Kidney epithelial cell (primary cell): ENCODE results near the gene UVRAG. TPM values are rescaled to one million over a fixed set of nuclear protein-coding genes. Genes with fewer than 3 reads are reported as not detected.

ENCODE experiments used
- DNase-seq: peaks from one replicate; pipeline ENCODE4 v3.0.0-alpha.2; 2010; ENCODE audit warnings: low read depth
- H3K27me3 ChIP-seq: 2 replicates; pipeline ENCODE4 v1.6.0; 2011; ENCODE audit warnings: low read length; ENCODE audit not compliant: control insufficient read depth, insufficient read depth
- H3K36me3 ChIP-seq: 2 replicates; pipeline ENCODE4 v1.5.1; 2011; ENCODE audit warnings: low read length; ENCODE audit not compliant: control insufficient read depth, insufficient read depth
- H3K4me3 ChIP-seq: 2 replicates; pipeline ENCODE4 v1.5.1; 2011; ENCODE audit warnings: low read depth, mild to moderate bottlenecking, control low read depth, low read length
- total RNA-seq: library from RNA; depleted of rRNA; stranded (reverse); fragments of >200 nt; gene quantifications from 2 replicates; pipeline ENCODE4 v1.2.3, GENCODE V29; 2015
- TF ChIP-seq, protein P1 (sequence below): IDR thresholded peaks from 2 replicates; pipeline ENCODE4 v1.5.1; 2011; ENCODE audit warnings: mild to moderate bottlenecking, moderate library complexity, low read length, control low read depth, inconsistent platforms; ENCODE audit not compliant: insufficient read depth, poor library complexity, severe bottlenecking

The UVRAG gene
- total RNA-seq, 1 donor from 2014 or later, result 16.2 TPM

DNA sequence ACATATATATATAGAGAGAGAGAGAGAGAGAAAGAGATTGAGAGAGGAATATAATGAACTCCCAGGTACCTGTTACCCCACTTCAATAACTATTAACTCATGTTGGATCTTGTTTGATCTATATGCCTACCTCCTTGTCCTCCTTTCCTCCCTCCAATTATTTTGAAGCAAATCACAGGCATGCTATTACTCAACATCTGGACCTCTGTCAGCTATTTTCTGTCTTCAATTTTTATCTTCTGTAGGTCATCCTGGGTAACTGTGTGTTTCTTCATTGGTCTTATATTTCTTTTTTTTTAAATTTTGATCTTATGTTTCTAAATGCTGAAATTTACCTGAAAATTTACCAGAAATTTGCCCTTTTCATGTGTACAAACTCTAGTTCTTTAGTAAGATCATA, 24.8 kb downstream of the UVRAG start:
- Histone ChIP-seq H3K27me3 (no peaks in the 10 kb centered on the region), H3K4me3 (no peak overlapping the region), H3K36me3 (no peaks in the 10 kb centered on the region)
- DNase-seq, result no peak
- TF ChIP-seq, protein P1, sequence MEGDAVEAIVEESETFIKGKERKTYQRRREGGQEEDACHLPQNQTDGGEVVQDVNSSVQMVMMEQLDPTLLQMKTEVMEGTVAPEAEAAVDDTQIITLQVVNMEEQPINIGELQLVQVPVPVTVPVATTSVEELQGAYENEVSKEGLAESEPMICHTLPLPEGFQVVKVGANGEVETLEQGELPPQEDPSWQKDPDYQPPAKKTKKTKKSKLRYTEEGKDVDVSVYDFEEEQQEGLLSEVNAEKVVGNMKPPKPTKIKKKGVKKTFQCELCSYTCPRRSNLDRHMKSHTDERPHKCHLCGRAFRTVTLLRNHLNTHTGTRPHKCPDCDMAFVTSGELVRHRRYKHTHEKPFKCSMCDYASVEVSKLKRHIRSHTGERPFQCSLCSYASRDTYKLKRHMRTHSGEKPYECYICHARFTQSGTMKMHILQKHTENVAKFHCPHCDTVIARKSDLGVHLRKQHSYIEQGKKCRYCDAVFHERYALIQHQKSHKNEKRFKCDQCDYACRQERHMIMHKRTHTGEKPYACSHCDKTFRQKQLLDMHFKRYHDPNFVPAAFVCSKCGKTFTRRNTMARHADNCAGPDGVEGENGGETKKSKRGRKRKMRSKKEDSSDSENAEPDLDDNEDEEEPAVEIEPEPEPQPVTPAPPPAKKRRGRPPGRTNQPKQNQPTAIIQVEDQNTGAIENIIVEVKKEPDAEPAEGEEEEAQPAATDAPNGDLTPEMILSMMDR, result no peak

DNA sequence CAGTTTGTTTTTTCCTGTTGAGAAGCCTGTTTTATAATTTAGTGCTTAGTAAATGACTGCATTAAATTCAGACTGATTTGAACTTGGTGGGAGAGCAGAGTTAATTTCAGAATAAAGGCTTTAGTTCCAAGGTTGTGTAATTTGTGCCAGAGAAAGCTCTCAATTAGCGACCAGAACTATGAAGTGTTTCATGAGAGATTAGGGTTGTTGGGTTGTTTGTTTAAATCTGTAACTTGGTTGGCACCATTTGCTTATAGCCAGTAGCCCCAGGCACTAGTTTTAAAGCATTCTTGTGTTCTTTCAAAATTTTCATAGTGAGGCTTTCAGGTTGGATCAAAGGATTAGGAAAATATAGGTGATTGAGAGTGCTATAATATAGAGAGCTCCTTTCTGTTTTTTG, 25.5 kb downstream of the UVRAG start:
- no peak for DNase-seq
- Histone ChIP-seq H3K4me3 (no peak overlapping the region), H3K36me3 (no peaks in the 10 kb centered on the region), H3K27me3 (no peaks in the 10 kb centered on the region)
- TF ChIP-seq, protein P1, result no peak

DNA sequence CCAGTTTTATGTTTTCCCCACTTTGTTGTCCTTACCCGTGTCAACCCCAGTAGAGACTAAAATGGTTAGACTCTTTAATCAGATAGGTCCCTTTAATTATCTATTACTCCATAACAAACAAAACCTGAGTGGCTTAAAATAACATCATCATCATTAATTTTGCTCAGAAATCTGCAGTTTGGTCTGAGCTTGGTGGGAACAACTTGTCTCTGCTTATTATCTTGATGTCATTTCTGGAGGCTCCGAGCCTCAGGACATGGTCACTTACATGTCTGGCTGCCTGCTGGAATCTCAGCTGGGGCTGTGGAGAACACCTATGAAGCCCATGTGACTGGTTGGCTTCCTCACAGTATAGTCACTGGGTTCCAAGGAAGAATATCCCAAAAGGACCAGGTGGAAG, 26.7 kb downstream of the UVRAG start:
- no peak for DNase-seq

DNA sequence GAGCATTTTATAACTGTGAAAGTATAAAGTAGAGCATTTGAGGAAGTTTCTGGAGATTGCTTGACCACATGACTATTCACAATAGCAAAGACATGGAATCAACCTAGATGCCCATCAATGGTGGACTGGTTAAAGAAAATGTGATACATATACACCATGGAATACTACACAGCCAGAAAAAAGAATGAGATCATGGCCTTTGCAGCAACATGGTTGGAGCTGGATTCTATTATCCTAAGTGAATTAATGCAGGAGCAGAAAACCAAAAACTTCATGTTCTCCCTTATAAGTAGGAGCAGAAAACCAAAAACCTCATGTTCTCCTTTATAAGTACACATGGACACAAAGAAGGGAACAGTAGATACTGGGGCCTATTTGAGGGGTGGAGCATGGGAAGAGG, 30.3 kb downstream of the UVRAG start:
- DNase-seq, result no peak
- TF ChIP-seq, protein P1, result no peak
- Histone ChIP-seq H3K4me3 (no peak overlapping the region), H3K27me3 (no peaks in the 10 kb centered on the region), H3K36me3 (no peaks in the 10 kb centered on the region)

More for the DNA sequence above, 26.7 kb downstream of the UVRAG start:
- TF ChIP-seq, protein P1, result no peak
- H3K27me3 ChIP-seq, result no peaks in the 10 kb centered on the region
- H3K4me3 ChIP-seq, result no peak overlapping the region
- H3K36me3 ChIP-seq, result no peaks in the 10 kb centered on the region

DNA sequence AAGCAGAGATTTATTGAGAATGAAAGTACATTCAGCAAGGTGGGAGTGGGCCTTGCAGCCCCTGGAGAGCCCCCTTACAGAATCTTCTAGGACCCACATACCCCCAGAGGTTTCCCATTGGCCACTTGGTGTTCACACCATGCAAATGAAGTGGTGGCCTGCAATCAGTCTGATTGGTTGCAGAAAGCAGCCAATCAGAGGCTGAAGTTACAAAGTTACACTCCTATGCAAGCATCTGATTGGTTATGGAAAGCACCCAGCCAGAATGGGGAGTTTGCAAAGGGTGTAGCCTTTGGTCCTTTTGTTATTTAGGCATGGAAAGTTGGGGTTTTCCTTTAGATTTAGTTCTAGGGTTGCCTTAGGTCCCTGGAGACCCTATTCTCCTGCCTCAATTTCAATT, 34.9 kb downstream of the UVRAG start:
- DNase-seq, result no peak
- Histone ChIP-seq H3K36me3 (no peaks in the 10 kb centered on the region), H3K4me3 (no peak overlapping the region), H3K27me3 (no peaks in the 10 kb centered on the region)
- TF ChIP-seq, protein P1, result no peak

DNA sequence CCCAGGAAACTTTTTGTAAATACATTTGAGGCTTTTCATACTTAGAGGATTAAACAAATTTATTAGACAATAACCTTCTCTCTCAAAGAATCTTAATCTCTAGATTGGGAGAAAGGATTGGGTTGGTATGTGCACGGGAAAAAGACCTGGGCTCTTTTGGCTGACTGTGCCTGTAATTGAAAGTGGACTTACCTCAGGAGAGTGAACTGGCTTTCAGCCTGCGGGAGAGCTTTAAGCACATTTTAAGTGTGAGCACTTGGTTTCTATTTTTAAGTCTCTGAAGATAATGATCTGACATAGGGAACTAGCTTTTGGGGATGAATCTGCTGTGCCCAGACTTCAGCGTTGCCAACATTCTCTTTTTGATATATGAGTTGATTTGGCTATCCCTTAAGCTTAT, 35.8 kb downstream of the UVRAG start:
- DNase-seq, result no peak
- Histone ChIP-seq H3K36me3 (no peaks in the 10 kb centered on the region), H3K4me3 (no peak overlapping the region), H3K27me3 (no peaks in the 10 kb centered on the region)
- TF ChIP-seq, protein P1, result no peak
